HG03565 (cell line): ENCODE results near the gene PDE1A.

Source experiments
- ATAC-seq: cut with Tn5 transposase; IDR thresholded peaks from one replicate; pipeline ENCODE4 v1.9.1; 2021; ENCODE audit warnings: mild to moderate bottlenecking, moderate library complexity; ENCODE audit not compliant: unreplicated experiment

PDE1A gene

GRCh38 chr2:182426918-182427240 lies at the start of gene PDE1A:
TSS of gene PDE1A (minus strand) at chr2:182427036.
- no peak for ATAC-seq

DNA sequence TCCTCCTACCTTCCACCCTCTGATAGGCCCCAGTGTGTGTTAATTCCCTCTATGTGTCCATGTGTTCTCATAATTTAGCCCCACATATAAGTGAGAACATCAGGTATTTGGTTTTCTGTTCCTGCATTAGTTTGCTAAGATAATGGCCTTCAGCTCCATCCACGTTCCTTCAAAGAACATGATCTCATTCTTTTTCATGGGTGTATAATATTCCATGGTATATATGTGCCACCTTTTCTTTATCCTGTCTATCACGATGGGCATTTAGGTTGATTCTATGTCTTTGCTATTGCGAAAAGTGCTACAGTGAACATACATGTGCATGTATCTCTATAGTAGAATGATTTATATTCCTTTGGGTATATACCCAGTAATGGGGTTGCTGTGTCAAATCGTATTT lies 46.8 kb upstream of the PDE1A start:
- no peak for ATAC-seq

DNA sequence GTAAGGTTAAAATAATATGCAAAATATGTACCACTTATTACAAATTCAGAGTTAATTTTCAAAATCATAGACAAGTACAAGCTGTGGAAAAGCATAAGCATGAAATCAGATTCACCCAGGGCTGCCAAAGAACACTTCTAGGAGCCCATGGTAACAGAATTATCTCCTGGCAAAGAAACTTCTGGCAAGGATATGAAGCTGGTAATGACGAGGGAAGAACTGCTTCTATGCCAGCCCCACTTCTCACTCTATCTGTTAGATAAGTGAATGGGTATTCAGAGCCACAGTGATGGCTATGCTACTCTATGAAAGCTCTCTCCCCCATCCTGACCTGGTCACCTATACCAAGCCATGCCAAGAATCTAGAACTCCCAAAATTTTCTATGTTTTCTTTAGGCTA lies 36.9 kb upstream of the PDE1A start:
- no peak for ATAC-seq

DNA sequence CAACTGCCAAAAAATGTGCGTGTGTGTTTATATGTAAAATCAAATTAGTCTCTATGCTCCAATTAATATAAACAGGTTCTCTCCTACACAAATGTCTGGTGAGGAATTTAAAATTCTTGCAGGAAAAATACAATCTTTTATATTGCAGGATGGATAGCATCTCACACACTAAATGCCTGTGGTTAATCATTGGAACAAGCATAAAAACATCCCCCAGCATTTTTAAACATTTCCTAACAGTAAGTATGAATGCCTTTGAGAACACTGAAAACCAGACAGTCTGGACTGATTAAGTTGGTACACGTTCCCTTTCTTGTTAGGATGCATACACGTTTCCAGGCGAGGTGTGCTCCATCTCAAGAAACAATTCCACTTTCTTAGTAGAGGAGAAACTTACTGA lies 29.9 kb upstream of the PDE1A start:
- ATAC-seq: no peak

DNA sequence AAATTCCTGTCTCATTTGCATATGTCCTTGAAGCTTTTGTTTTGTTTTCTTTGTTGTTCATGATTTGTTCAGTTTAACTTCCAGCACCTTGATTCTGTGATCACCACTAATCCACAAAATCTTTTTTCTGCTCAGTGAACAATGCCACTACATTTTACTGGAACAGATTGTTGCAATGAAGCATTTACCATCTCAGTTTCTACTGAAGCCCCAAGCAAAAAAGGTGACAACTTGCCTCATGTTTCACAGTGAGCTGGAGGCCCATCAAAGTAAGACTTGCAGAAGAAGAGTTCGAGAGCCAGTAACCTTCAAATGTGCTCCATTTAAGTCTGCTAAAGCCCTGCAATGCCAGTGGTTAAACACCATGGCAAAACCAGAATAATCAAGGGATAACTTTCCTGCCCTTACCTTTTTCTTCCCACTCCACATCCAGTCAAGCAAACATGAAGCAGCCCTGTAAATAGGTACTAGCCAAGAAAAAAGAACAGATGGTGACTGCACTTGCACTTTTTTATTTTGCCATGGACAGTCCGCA lies 25.7 kb upstream of the PDE1A start:
- no peak for ATAC-seq

DNA sequence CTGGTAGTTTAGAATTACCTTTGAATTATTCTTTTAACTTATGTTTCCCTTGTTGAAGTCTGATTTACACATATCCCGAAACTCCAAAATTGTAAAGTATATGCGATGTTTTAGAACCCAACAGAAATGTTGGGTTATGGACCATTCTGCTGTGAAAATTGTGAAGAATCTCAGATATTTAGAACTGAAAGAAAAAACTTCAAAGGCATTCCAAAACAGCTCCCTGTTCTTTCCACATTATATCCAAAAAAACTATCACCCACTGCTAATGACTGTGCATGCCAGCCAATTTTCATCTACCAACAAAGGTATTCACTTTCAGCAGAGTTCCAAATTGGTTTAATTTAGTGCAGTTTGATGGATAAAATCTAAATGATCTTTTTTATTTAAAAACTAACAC lies 21.5 kb upstream of the PDE1A start:
- ATAC-seq: no peak

- no peak for ATAC-seq
Measured at GRCh38 chr2:182447863-182448262, 21.0 kb upstream of the PDE1A start.

GRCh38 chr2:182447163-182447562 lies 20.3 kb upstream of the PDE1A start:
- no peak for ATAC-seq

GRCh38 chr2:182446087-182446486 lies 19.3 kb upstream of the PDE1A start:
- no peak for ATAC-seq

GRCh38 chr2:182445391-182445965 lies 18.6 kb upstream of the PDE1A start:
- no peak for ATAC-seq

GRCh38 chr2:182444806-182445205 lies 18.0 kb upstream of the PDE1A start:
- ATAC-seq: no peak

DNA sequence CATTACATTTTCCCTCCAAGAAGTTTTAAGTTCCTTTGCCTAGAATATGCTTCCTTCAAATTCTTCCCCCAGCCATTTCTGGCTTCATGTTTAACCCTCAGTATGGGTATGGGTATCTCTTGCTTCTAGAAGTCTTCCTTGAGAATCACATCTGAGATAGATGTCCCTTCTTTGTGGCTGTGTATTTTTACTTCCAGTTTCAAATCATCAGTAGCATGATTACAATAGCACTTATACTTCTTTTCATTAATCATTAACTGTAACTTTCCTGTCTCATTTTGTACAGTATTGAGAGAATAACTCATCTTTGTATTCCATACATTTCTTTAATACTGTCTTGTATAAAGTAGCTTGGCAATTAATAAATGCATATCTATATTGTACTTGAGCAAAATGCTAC lies 17.3 kb upstream of the PDE1A start:
- ATAC-seq: no peak

DNA sequence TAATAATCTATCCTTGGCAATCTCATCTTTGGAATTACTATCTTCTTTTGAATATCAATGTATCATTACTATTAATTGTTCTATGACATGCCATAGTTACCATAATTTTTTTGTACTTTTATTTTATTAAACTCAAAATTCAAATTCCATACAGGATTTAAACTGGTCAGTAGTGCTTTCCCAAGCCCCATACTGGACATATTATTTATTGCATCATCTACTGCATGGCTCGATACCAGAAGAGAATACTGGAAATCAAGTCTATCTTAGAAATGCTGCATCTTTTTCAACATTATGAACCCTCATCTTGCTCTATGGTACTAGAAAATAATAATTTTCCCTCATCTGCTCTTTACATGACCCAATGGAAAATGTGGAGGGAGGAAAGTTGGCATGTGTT lies 9.4 kb upstream of the PDE1A start:
- ATAC-seq: no peak

DNA sequence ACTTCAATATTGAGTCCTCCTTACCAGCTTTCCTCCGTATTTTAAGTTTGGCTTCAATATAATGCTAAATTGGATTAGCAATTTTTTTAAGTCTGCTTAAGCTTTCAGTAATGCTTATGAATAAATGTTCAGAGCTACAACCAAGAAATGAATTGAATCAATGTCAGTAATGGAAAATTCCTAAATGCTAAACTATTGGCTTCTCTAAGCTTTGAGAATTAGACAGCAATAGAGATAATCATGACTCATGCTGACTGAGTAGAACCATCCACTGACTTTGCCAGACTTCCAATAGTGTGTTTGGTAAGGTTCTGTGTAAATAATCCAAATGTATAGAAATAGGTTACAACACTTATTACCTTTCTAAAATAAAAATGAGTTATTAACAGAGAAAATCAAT lies 8.9 kb upstream of the PDE1A start:
- no peak for ATAC-seq

GRCh38 chr2:182432051-182432450 lies 5.2 kb upstream of the PDE1A start:
- ATAC-seq: no peak

- no peak for ATAC-seq
Measured at GRCh38 chr2:182428476-182428875, 1.6 kb upstream of the PDE1A start.

DNA sequence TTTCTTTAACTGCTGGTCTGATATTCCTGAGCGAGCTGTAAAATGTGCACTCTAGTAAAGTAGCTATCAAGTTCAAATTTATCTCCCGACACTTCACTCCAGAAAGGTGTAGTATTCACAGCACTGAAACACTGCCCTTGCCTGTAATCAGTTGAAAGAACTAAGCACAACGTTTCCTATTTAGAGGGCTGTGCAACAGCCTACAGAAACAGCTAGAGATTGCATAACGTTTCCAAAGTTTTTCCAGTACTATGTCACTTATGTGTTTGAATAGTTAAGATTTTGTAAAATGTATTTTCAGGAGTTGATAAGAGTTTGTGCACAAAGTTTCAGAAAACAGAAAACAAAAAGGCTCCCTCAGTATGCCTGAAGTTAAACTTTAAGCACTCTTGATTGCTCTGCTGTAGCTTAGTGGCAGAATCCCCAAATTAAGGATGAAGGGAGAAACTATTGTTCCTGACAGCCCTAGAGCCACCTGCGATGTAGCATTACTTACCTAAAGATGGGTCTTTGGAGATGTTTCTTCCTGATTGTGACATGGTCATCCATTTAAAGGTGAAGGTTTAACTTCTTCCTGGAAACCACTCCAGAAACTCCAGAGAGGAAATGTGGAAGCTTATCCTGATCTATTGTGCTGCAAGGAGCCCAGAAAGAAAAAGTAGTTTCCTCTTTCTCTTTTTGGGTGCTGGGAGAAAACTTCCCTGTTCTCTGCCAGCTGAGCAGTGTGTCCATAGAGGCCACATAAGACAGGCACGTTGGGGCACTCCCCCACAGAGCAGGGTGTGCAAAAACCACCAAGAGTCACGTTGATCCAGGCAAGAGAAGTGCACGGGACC lies 536 bp downstream of the PDE1A start:
- no peak for ATAC-seq

DNA sequence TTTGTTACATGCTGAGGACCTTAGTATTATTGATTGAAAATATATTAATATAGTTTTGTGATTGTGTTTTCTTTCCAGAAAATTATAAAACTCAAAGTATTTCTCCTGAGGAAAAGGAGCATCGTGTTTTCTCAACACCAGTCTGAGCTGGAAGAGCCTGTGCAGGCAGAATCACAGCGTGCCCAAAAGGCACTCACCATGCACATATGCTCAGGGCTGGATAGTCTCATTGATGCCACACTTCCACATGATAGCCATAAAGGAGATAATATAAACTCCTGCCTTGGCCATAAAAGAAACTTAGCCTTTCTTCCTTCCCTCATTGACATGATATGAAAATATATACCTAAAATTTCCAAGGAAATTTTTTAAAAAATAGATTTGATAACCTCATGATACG lies 4.0 kb downstream of the PDE1A start:
- ATAC-seq: no peak

DNA sequence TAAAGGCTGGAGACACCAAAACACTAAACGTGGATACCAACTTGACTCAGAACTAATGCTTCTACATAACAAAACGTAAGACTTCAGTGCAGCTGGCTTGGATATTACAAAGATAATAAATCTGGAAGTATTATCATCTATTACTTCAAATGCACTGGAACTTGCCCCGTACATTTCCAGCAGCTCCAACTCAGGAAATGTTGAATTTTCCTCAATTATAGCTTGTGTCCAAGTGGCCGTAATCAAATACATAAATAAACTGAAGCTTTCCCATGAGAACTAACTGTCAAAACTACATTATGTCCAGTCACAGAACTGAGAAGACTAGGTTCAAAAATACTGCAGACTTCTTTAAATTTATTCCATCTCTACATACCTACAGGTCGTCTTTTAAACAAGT lies 6.2 kb downstream of the PDE1A start:
- no peak for ATAC-seq

DNA sequence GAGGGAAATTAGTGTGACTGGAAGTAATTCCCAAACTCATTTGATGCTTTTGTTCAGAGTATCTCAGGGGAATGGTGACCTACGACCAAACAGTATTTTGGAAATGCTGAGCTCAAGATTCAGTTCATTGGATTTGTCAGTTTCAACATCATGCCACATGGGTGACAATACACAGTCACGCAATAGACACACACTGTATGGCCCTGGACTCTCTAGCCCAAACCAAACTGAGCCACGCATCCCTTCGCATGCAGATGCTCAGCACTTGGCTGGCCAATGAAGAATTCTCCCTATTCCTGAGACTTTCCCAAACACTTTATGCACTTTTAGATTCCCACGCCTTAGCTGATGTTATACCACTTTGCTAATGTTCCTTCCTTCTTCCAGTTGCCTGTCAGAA lies 10.0 kb downstream of the PDE1A start:
- ATAC-seq: no peak

GRCh38 chr2:182416191-182416590 lies 10.6 kb downstream of the PDE1A start:
- ATAC-seq: no peak

GRCh38 chr2:182415771-182416170 lies 11.1 kb downstream of the PDE1A start:
- no peak for ATAC-seq

GRCh38 chr2:182412858-182413257 lies 14.0 kb downstream of the PDE1A start:
- ATAC-seq: no peak
